Measurements from ENCODE around the gene SMYD5. TPM values are rescaled to one million over a fixed set of nuclear protein-coding genes. Genes with fewer than 3 reads are reported as not detected.

SMYD5 gene
- total RNA-seq, 1 donor from 2014 or later: 18.2 TPM

GRCh38 chr2:73263540-73264331 lies 49.7 kb downstream of the SMYD5 start:
- Histone ChIP-seq H3K9me3 (replicated peaks) (no peaks in the 10 kb centered on the region), H3K36me3 (no peaks in the 10 kb centered on the region), H3K4me1 (peaks cover 3% of the 10 kb centered on the region), H3K4me3 (no peak overlapping the region), H3K27me3 (ENCODE audit: low read depth) (peaks cover 52% of the 10 kb centered on the region), H3K27ac (replicated peaks) (no peak overlapping the region)
- no peak for DNase-seq
- TF ChIP-seq CTCF (IDR thresholded peaks at IDR 0.05; ENCODE audit: borderline replicate concordance): no peak
- intact Hi-C loops (cut with micrococcal nuclease): no loop called here

- Histone ChIP-seq H3K27me3 (ENCODE audit: low read depth) (peaks cover 57% of the 10 kb centered on the region), H3K9me3 (replicated peaks) (no peaks in the 10 kb centered on the region), H3K27ac (replicated peaks) (no peak overlapping the region), H3K4me3 (no peak overlapping the region), H3K36me3 (no peaks in the 10 kb centered on the region), H3K4me1 (peaks cover 8% of the 10 kb centered on the region)
- no peak for DNase-seq
- intact Hi-C loops (cut with micrococcal nuclease): no loop called here
- no peak for TF ChIP-seq CTCF (IDR thresholded peaks at IDR 0.05; ENCODE audit: borderline replicate concordance)
Observed at GRCh38 chr2:73264332-73264606, 50.2 kb downstream of the SMYD5 start.

GRCh38 chr2:73264783-73265182 lies 50.7 kb downstream of the SMYD5 start:
- intact Hi-C loops (cut with micrococcal nuclease): no loop called here
- Histone ChIP-seq H3K4me1 (peaks cover 8% of the 10 kb centered on the region), H3K4me3 (no peak overlapping the region), H3K27ac (replicated peaks) (no peak overlapping the region), H3K36me3 (no peaks in the 10 kb centered on the region), H3K9me3 (replicated peaks) (no peaks in the 10 kb centered on the region), H3K27me3 (ENCODE audit: low read depth) (peaks cover 62% of the 10 kb centered on the region)
- DNase-seq: no peak
- TF ChIP-seq CTCF (IDR thresholded peaks at IDR 0.05; ENCODE audit: borderline replicate concordance): no peak

- H3K4me3 ChIP-seq: no peak overlapping the region
- no peaks in the 10 kb centered on the region for H3K36me3 ChIP-seq
- TF ChIP-seq CTCF (IDR thresholded peaks at IDR 0.05; ENCODE audit: borderline replicate concordance): no peak
- peaks cover 8% of the 10 kb centered on the region for H3K4me1 ChIP-seq
- peaks cover 67% of the 10 kb centered on the region for H3K27me3 ChIP-seq (ENCODE audit: low read depth)
- no peak overlapping the region for H3K27ac ChIP-seq (replicated peaks)
- DNase-seq: no peak
- intact Hi-C loops (cut with micrococcal nuclease): no loop called here
- no peaks in the 10 kb centered on the region for H3K9me3 ChIP-seq (replicated peaks)
Observed at GRCh38 chr2:73265298-73266060, 51.4 kb downstream of the SMYD5 start.

- no peak for DNase-seq
- H3K4me1 ChIP-seq: peaks cover 8% of the 10 kb centered on the region
- TF ChIP-seq CTCF (IDR thresholded peaks at IDR 0.05; ENCODE audit: borderline replicate concordance): no peak
- H3K27ac ChIP-seq (replicated peaks): no peak overlapping the region
- intact Hi-C loops (cut with micrococcal nuclease): no loop called here
- peaks cover 72% of the 10 kb centered on the region for H3K27me3 ChIP-seq (ENCODE audit: low read depth)
- H3K9me3 ChIP-seq (replicated peaks): no peaks in the 10 kb centered on the region
- no peaks in the 10 kb centered on the region for H3K36me3 ChIP-seq
- H3K4me3 ChIP-seq: no peak overlapping the region
Observed at GRCh38 chr2:73266061-73266901, 52.2 kb downstream of the SMYD5 start.

Data from left ventricle myocardium inferior (tissue), 1 donor.